Stimulated activated naive CD4-positive, alpha-beta T cell treated with Interleukin-2 at 50 U/mL for 16 hours (primary cell): Measurements from ENCODE around the gene KCNK18.

Experiments used
- DNase-seq: peaks from one replicate; lab custom pipeline; 2025; lab: John Stamatoyannopoulos, UW

KCNK18 gene

GRCh38 chr10:117197189-117197588 lies at the start of gene KCNK18:
Gene KCNK18 (plus strand): TSS chr10:117197489. CDS start chr10:117197489, 0 bp downstream.
- no peak for DNase-seq

DNA sequence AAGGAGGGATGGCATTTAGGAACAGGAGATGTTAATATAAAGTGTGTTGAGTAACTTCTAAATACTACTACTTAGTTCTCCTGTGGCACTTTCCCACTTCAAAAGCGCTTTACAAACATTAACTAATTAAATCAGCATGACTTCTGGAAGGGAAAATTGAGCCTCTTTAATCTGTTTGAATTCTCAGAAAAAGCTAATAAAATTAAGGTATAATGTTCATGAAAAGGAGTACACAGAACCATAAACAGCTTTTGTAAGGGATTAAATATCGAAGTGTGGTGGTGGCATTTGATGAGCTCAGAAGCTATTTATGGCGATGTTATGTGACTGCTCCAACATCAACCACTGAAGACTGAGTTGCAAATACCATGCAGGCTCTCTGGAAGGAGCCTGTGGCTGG lies 49.0 kb upstream of the KCNK18 start:
- DNase-seq = no peak

DNA sequence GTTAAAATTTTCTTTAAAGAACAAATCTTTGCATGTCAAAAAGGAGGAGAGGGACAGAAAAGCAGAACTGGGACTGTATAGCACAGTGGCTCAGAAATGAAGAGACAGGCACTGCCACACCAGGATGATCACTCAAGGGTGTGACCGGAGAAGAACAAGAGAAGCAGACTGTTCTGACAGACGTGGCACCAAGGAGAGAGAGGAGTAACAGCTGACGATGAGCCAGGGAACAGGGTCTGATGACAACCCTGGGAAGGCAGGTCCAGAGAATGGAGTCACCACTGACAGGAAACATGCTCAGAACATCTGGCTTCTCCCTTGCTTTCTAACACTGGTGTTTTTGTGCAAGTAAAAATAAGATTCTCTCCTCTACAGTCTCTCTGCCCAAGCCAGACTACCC lies 44.6 kb upstream of the KCNK18 start:
- no peak for DNase-seq

DNA sequence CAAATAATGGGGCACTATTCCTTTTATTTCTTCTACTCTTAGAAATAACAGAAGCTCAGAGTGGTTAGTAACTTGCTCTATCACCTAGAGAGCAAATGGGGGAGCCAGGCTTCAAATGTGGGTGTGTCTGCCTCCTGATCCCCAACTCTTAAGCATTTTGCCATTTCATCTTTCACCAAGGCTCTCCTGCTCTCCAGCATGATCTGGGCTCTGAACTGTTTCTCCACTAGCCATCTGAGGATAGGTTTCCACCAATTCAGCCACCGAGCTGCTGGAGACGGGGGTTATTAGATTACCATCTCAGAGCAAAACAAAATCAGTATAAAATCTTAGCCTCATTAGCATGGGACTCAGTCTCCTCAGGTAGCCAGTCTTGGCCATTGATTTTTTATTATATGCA lies 39.0 kb upstream of the KCNK18 start:
- no peak for DNase-seq

DNA sequence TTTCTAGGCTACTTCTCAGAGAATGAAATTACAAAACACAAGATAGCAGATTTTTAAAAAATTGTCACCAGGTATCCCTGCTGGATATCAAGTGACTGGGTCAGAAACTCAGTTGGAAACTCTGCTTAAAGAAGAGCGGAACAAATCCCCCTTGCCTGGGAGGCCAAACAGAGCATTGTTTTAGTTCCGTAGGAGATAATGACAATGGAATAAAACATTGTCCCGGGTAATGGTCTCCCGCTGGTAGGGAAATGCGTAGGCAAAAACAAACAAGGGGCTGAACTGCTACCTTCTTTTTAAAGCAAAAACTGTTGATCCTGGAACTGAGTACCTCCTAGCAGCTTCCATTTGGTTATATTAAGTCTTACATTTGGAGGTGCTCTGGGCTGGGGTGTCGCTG lies 37.9 kb upstream of the KCNK18 start:
- DNase-seq = no peak

DNA sequence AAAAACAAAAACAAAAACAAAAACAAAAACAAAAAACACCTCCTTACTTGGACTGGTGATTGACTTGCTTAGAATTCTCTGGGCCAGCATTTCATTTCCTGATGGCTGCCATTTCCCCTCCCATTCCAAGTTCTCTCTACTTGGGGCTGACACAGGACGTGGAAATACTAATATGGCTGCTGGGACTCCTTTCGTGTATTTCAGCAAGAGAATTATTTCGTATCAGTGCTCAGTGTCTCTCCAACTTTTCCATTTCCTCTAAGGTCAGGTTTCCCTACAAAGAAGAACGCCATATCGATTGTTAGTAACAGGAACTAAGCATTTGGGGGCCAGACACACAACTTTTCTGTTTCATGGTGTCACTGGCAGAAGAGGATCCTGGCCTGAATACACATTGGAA lies 36.7 kb upstream of the KCNK18 start:
- no peak for DNase-seq

DNA sequence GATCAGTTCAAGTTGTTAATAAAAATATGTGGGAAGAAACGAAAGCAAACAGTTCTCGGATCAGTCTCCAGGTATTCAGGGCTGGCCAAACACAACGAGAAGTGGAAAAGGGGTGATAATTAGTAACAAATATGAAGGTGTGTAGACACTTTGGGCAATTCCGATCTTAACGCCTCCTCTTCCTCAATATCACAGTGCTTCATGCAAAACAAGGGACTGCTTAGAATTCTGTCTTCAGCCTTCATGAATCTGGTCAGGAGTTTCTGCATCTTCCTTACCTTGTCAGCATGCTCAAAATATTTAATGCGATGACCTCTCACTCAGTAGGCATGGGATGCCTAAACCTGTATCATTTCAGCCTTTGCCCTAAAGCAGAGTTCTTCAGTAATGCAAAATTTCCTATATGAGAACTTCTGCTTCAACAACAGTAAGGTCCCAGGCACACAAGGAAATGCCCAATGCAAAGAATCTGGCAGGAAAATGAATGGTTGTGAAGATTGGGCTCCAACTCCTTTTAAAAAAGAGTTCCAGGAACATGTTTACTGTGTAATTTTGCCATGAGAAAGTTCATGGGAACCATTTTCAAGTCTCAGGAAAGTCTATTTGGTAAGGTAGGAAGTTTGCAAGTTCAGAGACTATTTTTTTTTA lies 35.8 kb upstream of the KCNK18 start:
- DNase-seq = no peak

GRCh38 chr10:117162093-117163060 lies 34.9 kb upstream of the KCNK18 start:
- DNase-seq = no peak

GRCh38 chr10:117163061-117163953 lies 34.0 kb upstream of the KCNK18 start:
- no peak for DNase-seq

- no peak for DNase-seq
Observed at GRCh38 chr10:117163954-117164548, 33.2 kb upstream of the KCNK18 start.

DNA sequence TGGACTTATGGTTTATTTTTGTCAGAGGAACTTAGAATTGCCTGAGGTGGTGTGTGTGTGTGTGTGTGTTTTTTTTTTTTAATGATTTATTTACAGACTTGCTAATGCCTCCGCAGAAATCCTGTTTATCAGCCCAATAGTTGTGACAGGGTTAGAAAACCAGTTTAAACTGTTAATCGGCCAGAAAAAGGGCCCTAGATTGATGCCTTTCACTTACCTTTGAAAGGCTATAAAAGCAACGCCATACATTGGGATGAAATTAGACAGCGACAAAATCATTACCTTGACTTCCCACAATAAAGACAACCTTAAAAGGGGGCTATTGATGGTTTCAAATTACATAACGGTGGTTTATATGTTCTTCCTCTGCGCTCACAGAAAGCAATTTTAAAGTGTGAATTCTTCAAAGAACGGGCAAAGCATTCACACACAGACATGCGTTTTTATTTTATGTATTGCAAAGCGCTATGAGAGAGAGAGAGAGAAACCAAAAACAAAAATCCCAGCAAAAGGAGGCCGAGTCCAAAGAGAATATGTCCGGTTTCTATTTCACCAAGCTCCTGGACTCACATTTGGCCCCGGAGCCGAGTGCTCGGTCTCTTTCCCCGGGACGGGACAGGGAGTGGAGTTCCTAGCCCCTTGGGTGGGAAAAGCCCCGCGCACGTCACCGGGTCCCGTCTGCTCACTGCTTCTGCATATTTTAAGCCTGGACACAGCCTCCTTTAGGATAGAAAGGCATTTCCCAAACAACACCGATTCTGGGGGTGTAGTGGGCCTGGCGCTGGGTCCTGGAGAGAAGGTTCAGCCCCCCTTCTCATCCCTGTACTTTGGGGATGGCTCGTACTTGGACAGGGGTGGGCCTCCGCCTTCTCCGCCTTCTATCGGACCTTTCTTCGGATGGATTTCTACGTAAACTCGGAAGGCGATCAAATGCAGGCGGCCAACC lies 32.4 kb upstream of the KCNK18 start:
- no peak for DNase-seq

DNA sequence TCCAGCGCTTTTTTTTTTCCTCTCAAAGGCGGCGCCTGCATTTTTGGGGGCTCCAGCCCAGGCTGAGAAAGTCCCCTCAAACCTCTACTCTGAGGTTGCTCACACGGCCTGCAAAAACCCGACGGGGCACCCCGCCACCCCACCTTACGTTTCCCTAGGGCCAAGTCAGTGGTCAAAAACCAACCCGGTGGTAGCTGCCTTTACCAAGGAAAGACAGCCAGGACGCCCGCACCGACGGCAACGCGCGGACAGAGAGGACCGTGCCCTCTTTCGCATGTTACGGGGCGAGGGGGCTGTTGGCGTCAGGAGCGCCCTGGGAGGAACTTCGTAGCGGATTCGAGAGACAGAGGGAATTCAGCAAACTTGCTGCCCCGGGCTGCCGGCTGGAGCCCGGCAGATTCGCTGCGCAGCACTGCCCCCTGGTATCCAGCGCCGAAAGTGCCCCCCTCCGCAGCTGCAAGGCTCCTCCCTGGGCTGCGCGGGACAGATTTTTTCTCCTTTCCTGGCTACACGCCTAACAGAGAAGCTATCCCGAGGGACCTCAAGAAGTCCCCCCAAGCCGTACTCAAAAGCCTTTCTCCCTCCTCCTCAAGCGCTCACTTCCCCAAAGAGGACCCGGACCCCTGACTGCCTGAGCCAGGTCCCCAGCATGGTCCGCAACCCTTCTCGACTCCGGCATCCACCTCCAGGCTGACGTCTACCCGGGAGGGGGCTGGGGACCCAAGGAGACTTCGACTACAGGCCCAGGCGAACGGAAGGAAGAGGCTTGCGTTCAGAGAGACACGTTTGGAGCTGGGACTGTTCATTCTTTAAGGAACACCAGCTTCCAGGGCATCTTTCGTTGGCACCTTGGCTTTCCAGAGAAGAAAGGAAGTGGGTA lies 31.5 kb upstream of the KCNK18 start:
- no peak for DNase-seq

DNA sequence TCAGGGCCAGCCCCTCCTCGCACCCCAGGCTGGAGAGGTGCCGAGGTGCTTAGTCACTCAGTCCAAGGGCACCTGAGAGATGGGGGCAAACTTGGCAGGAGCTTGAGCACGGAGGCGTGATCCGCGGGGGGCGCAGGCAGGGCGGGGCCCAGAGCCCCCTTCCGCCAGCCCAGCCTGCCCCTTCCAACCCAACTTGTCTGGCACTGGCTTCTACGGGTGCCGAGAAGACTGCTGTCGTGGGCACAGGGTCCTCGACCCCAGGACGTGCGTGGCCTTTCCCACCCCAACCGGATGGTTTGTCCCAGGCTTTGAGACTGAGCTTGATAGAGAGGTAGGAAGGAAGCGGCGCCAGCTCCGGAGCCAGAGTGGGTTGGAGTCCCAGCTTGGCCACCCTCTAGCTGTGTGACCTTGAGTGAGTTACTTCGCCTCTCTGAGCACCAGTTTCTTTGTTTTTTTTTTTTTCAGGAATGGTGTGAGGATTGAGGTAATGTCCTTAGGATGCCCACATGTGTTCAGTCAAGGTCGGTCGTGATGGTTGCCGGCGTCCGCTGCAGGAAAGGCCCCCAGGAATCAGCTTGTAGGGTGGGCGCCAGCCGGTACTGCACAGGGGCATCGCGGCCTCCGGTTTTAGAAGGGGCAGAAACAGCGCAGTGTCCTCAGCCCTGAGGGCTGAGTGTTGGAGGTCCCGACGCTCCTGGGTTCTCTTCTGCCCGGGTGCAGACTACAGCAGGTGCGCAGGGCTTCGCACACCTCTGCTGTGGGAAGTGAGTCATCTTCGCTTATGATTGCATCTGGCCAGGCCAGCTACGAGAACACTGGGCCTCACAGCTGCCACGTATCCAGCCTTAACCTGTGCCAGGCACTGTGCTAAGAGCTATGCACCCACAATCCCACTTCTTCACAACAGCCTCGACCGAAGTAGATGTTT lies 30.6 kb upstream of the KCNK18 start:
- no peak for DNase-seq

- no peak for DNase-seq
Observed at GRCh38 chr10:117167346-117167788, 29.9 kb upstream of the KCNK18 start.

- peak; percentile 45 for DNase-seq
Observed at GRCh38 chr10:117167789-117168674, 29.3 kb upstream of the KCNK18 start.

- DNase-seq = no peak
Observed at GRCh38 chr10:117168729-117169128, 28.6 kb upstream of the KCNK18 start.

DNA sequence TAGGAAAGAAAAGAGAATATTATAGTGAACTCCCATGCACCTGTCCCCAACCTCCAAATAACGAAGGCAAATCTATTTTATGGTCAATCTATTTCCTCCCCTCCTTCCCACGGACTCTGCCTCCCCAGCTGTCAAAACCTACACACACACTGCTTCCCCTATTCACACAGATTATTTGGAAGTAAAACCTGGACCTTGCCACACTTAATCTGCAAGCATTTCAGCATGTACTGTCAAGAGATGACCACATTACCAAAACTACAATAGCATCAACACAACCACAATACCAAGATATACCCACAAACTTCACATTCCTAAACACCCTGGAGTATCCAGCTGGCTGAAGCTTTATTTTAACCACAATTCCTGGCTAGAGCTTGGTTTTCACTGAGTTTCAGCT lies 27.8 kb upstream of the KCNK18 start:
- DNase-seq = no peak
